22Rv1 (cell line): Measurements from ENCODE around the gene CTTN.

Experiments
- H3K27ac ChIP-seq: fragments of 450-650 bp; 2 replicates; pipeline ENCODE4 v1.5.1; 2017
- ZFX ChIP-seq: fragments of 450-650 bp; IDR thresholded peaks from 2 replicates; pipeline ENCODE4 v1.6.1; 2017; ENCODE audit warnings: antibody characterized with exemption, borderline replicate concordance
- TF ChIP-seq, protein P1 (sequence below): fragments of 450-650 bp; IDR thresholded peaks from 2 replicates; pipeline ENCODE4 v1.5.1; 2017; ENCODE audit warnings: mild to moderate bottlenecking

CTTN gene

DNA sequence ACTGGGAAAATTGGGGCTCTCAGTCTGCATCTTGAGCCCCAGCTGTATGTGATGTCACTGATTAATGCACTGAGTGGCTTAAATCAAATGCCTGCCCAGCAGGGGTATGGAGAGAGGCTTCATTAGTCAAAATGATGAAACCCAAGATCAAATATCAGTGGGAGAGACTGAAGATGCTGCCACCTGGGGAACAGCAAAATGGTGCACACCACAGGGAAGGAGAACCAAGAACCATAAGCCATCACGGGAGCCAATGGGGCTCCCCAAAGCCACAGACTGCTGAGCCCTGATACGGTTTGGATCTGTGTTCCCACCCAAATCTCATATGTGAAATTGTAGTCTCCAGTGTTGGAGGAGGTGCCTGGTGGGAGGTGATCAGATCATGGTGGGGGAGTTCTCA lies 85.6 kb downstream of the CTTN start:
- TF ChIP-seq, protein P1, sequence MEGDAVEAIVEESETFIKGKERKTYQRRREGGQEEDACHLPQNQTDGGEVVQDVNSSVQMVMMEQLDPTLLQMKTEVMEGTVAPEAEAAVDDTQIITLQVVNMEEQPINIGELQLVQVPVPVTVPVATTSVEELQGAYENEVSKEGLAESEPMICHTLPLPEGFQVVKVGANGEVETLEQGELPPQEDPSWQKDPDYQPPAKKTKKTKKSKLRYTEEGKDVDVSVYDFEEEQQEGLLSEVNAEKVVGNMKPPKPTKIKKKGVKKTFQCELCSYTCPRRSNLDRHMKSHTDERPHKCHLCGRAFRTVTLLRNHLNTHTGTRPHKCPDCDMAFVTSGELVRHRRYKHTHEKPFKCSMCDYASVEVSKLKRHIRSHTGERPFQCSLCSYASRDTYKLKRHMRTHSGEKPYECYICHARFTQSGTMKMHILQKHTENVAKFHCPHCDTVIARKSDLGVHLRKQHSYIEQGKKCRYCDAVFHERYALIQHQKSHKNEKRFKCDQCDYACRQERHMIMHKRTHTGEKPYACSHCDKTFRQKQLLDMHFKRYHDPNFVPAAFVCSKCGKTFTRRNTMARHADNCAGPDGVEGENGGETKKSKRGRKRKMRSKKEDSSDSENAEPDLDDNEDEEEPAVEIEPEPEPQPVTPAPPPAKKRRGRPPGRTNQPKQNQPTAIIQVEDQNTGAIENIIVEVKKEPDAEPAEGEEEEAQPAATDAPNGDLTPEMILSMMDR, result no peak
- TF ChIP-seq ZFX, result no peak
- no peak overlapping the region for H3K27ac ChIP-seq

GRCh38 chr11:70485326-70486025 lies 87.1 kb downstream of the CTTN start:
- no peak overlapping the region for H3K27ac ChIP-seq
- TF ChIP-seq ZFX, result no peak
- TF ChIP-seq, protein P1, result no peak

DNA sequence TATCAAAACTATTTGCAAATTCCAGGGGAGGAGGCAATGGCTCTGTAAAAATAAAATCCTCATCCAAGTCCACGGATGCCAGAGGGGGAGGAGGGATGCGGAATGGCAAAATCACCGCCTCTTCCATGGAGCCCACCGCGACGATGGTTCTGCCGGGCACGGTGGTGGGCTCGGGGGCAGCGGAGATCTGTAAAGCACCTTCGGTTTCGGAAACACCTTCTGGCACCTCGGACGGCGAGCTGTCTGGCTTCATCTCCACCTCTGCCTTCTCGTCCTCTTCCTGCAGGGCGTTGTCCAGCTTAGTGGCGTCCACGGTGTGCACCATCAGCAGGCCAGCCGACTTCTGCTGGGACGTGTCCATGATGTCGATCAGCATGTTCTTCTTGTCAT lies 87.7 kb downstream of the CTTN start:
- no peak for TF ChIP-seq ZFX
- TF ChIP-seq, protein P1, result no peak
- H3K27ac ChIP-seq, result no peak overlapping the region
